ENCODE results near the gene RFFL. TPM values are rescaled to one million over a fixed set of nuclear protein-coding genes. Genes with fewer than 3 reads are reported as not detected.
A peak's percentile ranks its signal among the peaks of the same experiment; 100 is the strongest.
"Not testable (repeated sequence)": the region's sequence is repeated elsewhere in the genome, so short reads cannot be mapped to it uniquely, and the experiment has no call there.

Gene RFFL, protein sequence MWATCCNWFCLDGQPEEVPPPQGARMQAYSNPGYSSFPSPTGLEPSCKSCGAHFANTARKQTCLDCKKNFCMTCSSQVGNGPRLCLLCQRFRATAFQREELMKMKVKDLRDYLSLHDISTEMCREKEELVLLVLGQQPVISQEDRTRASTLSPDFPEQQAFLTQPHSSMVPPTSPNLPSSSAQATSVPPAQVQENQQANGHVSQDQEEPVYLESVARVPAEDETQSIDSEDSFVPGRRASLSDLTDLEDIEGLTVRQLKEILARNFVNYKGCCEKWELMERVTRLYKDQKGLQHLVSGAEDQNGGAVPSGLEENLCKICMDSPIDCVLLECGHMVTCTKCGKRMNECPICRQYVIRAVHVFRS
- 27.6 TPM for total RNA-seq
- long read RNA-seq, full-length matches to known transcripts = 12 of 29 reads
- long read RNA-seq, partial matches to known transcripts = 4 of 29 reads
- long read RNA-seq, other reads (novel, unspliced or antisense) = 13 of 29 reads

DNA sequence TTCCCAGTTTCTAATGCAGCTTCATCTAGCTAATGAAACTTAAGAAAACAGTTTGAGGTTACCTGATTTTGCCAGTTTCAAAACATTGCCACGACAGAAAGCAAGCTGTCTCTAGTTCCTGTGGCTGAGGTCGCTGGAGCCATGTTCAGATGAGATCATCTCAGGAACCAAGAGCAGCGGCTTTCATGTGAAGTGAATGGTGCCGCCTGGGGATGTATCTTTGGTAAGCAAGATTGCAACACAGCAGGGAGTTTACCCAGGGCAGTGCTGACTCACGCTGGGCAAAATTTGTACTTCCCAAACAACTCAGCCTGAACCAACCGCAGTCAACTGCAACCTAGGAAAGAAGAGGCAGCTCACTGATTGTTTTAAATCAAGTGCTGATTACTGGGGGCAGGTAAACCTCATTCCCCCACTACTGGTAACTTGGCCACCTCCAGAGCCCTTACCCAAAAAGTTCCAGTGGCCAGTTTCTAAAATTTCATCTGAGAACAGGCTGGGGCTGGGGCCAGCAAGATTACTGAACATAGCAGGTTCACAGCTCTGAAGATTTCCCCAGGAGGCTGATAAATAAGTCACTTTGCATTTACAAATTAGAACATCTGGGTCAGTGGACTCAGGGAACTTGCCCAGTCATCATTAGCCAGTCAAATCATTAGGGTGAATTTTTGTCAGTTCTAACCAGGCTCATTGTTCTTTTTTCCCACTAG is at the start of gene RFFL:
TSS of gene RFFL (minus strand) at position 194 of the 710 bp plus-strand sequence. CDS start 37,154 bp downstream, outside the sequence.
- Histone ChIP-seq H3K36me3 (no peaks in the 10 kb centered on the region), H3K4me1 (peaks cover 26% of the 10 kb centered on the region), H3K9me3 (no peaks in the 10 kb centered on the region), H3K4me3 (peak within 1 kb of the TSS; percentile 38), H3K27me3 (ENCODE audit: low read depth) (no peaks in the 10 kb centered on the region), H3K27ac (peak within 1 kb of the TSS; percentile 85)
- TF ChIP-seq, protein P1, sequence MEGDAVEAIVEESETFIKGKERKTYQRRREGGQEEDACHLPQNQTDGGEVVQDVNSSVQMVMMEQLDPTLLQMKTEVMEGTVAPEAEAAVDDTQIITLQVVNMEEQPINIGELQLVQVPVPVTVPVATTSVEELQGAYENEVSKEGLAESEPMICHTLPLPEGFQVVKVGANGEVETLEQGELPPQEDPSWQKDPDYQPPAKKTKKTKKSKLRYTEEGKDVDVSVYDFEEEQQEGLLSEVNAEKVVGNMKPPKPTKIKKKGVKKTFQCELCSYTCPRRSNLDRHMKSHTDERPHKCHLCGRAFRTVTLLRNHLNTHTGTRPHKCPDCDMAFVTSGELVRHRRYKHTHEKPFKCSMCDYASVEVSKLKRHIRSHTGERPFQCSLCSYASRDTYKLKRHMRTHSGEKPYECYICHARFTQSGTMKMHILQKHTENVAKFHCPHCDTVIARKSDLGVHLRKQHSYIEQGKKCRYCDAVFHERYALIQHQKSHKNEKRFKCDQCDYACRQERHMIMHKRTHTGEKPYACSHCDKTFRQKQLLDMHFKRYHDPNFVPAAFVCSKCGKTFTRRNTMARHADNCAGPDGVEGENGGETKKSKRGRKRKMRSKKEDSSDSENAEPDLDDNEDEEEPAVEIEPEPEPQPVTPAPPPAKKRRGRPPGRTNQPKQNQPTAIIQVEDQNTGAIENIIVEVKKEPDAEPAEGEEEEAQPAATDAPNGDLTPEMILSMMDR (IDR thresholded peaks at IDR 0.05) = no peak
- DNase-seq = peak; percentile 89
- peak; percentile 98 to 99 for ATAC-seq
- intact Hi-C loops (cut with DNase I) = no loop called here

DNA sequence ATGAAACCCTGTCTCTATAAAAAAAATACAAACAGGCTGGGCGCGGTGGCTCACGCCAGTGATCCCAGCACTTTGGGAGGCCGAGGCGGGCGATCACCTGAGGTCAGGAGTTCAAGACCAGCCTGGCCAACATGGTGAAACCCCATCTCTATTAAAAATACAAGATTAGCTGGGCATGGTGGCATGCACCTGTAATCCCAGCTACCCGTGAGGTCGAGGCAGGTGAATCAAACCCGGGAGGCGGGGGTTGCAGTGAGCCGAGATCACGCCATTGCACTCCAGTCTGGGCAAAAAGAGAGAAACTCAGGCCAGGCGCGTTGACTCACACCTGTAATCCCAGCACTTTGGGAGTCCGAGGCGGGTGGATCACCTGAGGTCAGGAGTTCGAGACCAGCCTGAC is 47.3 kb upstream of the RFFL start:
- ATAC-seq; H3K4me3 ChIP-seq; H3K27ac ChIP-seq; DNase-seq; intact Hi-C loops (cut with DNase I); H3K27me3 ChIP-seq (ENCODE audit: low read depth); H3K4me1 ChIP-seq; H3K9me3 ChIP-seq; H3K36me3 ChIP-seq: not testable (repeated sequence)

DNA sequence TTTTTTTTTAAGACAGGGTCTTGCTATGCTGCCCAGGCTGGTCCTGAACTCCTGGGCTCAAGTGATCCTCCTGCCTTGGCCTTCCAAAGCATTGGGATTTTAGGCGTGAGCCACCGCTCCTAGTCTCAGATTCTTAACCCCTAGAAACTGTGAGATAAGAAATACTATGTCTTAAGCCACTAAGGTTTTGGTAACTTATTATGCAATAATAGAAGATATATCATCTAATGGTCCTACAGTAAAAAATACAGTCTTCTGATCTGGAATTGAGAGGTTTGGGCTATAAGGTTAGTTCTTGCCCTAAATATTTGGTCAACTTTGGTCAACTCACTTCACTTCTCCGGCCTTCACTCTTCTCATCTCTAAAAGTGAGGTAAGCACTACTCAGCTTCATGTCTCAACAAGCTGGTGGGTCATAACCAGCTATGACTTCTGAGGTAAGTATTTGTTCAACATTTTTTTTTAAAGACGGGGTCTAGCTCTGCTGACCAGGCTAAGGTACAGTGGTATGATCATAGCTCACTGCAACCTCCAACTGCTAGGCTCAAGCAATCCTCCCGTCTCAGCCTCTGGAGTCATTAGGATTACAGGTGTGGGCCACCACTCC is 41.4 kb upstream of the RFFL start:
- Histone ChIP-seq H3K4me1 (no peaks in the 10 kb centered on the region), H3K4me3 (no peak overlapping the region), H3K9me3 (no peaks in the 10 kb centered on the region), H3K36me3 (peaks cover 57% of the 10 kb centered on the region), H3K27ac (no peak overlapping the region), H3K27me3 (ENCODE audit: low read depth) (no peaks in the 10 kb centered on the region)
- intact Hi-C loops (cut with DNase I) = no loop called here
- DNase-seq = no peak
- ATAC-seq = no peak
- TF ChIP-seq, protein P1 (IDR thresholded peaks at IDR 0.05) = no peak

DNA sequence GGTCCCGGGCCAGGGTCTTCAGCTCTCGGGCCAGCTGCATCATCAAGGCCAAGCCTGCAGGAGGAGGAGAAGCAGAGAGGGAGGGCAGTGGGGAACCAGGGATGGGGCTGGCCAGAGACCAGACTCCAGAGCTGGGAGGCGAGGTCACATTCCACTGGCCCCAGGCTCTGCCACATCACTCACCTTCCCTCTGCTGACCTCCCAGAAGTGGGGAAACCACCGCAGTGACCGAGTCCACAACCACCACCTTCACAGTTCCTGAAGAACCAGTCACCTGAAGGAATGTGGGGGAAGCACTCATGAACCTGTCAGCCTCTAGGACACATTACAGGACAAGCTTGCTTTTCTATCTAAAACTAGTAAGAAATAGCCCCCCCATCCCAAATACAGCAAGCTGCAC is 39.8 kb upstream of the RFFL start:
- H3K4me3 ChIP-seq = no peak overlapping the region
- DNase-seq (no peak), ATAC-seq (no peak)
- H3K4me1 ChIP-seq = no peaks in the 10 kb centered on the region
- TF ChIP-seq, protein P1 (IDR thresholded peaks at IDR 0.05) = no peak
- no peaks in the 10 kb centered on the region for H3K27me3 ChIP-seq (ENCODE audit: low read depth)
- H3K36me3 ChIP-seq = peaks cover 68% of the 10 kb centered on the region
- no peak overlapping the region for H3K27ac ChIP-seq
- no peaks in the 10 kb centered on the region for H3K9me3 ChIP-seq
- intact Hi-C loops (cut with DNase I) = no loop called here

DNA sequence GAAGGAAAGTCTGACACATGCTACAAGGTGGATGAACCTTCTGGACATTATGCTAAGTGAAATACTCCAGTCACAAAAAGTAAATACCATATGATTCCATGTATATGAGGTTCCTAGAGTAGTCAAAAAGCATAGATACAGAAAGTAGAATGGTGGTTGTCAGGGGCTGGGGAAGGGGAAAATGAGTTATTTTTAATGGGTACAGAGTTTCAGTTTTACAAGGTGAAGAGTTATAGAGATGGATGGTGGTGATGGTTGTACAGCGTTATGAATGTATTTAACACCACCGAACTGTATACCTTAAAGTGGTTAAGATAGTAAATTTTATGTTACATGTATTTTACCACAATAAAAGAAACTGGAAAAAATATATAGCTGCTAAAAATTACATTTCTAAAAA is 38.2 kb upstream of the RFFL start:
- TF ChIP-seq, protein P1 (IDR thresholded peaks at IDR 0.05) = no peak
- no peak overlapping the region for H3K27ac ChIP-seq
- no peaks in the 10 kb centered on the region for H3K4me1 ChIP-seq
- H3K9me3 ChIP-seq = no peaks in the 10 kb centered on the region
- H3K27me3 ChIP-seq (ENCODE audit: low read depth) = no peaks in the 10 kb centered on the region
- intact Hi-C loops (cut with DNase I) = no loop called here
- no peak for DNase-seq
- no peak for ATAC-seq
- H3K36me3 ChIP-seq = peaks cover 68% of the 10 kb centered on the region
- H3K4me3 ChIP-seq = no peak overlapping the region

All from lower lobe of right lung (tissue), 2 donors.